Small intestine (tissue), 7 donors: Measurements from ENCODE around the gene GIPR. TPM values are rescaled to one million over a fixed set of nuclear protein-coding genes. Genes with fewer than 3 reads are reported as not detected.
"Not testable (repeated sequence)": the region's sequence is repeated elsewhere in the genome, so short reads cannot be mapped to it uniquely, and the experiment has no call there.

ENCODE experiments used
- DNase-seq, 2 donors: peaks; one replicate each; pipeline versions ENCODE4 v3.0.0 to v3.0.0-alpha.2; 2013
- FAIRE-seq: peaks from 2 replicates; lab custom pipeline; 2012; peaks lifted over from hg19 to GRCh38; lab: Jason Lieb, UNC
- H3K27ac ChIP-seq, 3 donors: one replicate each; pipeline ENCODE4 v1.5.1; 2013; ENCODE audit warnings: low read length in 2 of 3, mild to moderate bottlenecking in 2 of 3, control low read depth in 1 of 3, inconsistent platforms in 1 of 3, low read depth in 1 of 3, moderate library complexity in 1 of 3
- H3K27me3 ChIP-seq, 3 donors: one replicate each; pipeline ENCODE4 v1.6.1; 2013; ENCODE audit warnings: low read length in 3 of 3, inconsistent platforms in 1 of 3; ENCODE audit not compliant: control insufficient read depth in 3 of 3, insufficient read depth in 3 of 3
- H3K36me3 ChIP-seq, 3 donors: one replicate each; pipeline ENCODE4 v1.6.1; 2013; ENCODE audit warnings: low read length in 3 of 3, inconsistent platforms in 1 of 3, low read depth in 1 of 3, mild to moderate bottlenecking in 1 of 3, moderate library complexity in 1 of 3; ENCODE audit not compliant: control insufficient read depth in 3 of 3, insufficient read depth in 2 of 3
- H3K4me1 ChIP-seq, 3 donors: one replicate each; pipeline ENCODE4 v1.6.1; 2013; ENCODE audit warnings: low read length in 2 of 3, inconsistent platforms in 1 of 3, low read depth in 1 of 3, mild to moderate bottlenecking in 1 of 3, moderate library complexity in 1 of 3; ENCODE audit not compliant: control insufficient read depth in 3 of 3, insufficient read depth in 2 of 3
- H3K4me3 ChIP-seq, 3 donors: one replicate each; pipeline ENCODE4 v1.5.1; 2013; ENCODE audit warnings: low read length in 3 of 3, control low read depth in 1 of 3, inconsistent platforms in 1 of 3, low read depth in 1 of 3, mild to moderate bottlenecking in 1 of 3, moderate library complexity in 1 of 3
- H3K9me3 ChIP-seq, 2 donors: one replicate each; pipeline ENCODE4 v1.6.1; 2013; ENCODE audit warnings: low read depth in 1 of 2, low read length in 1 of 2; ENCODE audit not compliant: control insufficient read depth in 2 of 2, insufficient read depth in 1 of 2
- WGBS, 3 donors: extraction: QIAGEN DNeasy Blood & Tissue Kit; methylation state at CpG; one replicate each; pipeline ENCODE4 v1.1.7; 2013; 5-methylcytosine and 5-hydroxymethylcytosine counted together
- polyA plus RNA-seq, 4 donors: library from polyadenylated mRNA; stranded (reverse) in 3 of 4; unstranded in 1 of 4; fragments of 200-250 nt in 3 of 4; fragments of 120-200 nt in 1 of 4; gene quantifications; one replicate each; pipeline versions ENCODE4 v1.2.1 to v1.2.3, GENCODE V29; 2013
- donor health status: healthy with polysubstance abuse.
- donor health status: control.
- donor health status: control.
- donor health status: Bipolar disorder and iron deficiency.
- donor health status: healthy.

Gene GIPR
- polyA plus RNA-seq, 4 donors = 0.67 to 9.1 (median 0.97) TPM

DNA sequence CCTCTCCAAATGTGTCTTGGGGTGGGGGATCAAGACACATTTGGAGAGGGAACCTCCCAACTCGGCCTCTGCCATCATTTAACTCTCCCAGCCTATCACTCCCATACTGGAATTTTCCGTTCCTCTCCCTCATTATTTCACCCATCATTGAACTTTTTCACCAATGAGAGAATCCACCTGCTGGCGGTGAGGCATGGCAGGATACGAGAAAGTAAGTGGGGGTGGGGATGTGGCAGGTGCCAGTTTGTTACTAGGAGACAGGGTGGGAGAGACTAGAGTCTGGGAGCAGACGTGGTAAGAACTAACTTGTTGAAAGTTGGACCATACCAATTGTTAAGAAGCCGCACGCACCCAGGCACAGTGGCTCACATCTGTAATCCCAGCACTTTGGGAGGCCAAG, 6.9 kb downstream of the GIPR start:
- Histone ChIP-seq H3K36me3 (no peaks in the 10 kb centered on the region), H3K27me3 (peaks cover 0 to 61% (median 0%) of the 10 kb centered on the region in 3 donors), H3K4me3 (no peak overlapping the region), H3K9me3 (peaks cover 0 to 2% of the 10 kb centered on the region in 2 donors), H3K4me1 (peaks cover 0 to 26% (median 0%) of the 10 kb centered on the region in 3 donors), H3K27ac (no peak overlapping the region)
- FAIRE-seq (no peak), DNase-seq (no peak)
- 48 to 66% (median 54%) methylated on average over 7 of the region's 7 CpGs for WGBS, 3 donors

DNA sequence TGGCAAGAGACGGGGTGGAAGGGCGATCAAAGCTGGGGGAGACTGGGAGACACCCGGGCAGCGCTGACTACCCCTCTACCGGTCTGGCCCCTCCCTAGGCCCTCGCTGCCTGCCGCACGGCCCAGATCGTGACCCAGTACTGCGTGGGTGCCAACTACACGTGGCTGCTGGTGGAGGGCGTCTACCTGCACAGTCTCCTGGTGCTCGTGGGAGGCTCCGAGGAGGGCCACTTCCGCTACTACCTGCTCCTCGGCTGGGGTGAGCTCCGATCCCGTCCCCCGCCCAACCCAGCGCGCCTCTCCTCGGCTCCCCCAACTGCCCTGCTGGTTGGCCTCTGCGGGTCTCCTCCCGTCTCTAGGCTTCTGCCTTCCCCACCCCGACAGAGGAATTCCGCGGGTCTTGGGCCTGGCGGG, 8.8 kb downstream of the GIPR start:
- Histone ChIP-seq H3K4me1 (peaks cover 0 to 20% (median 0%) of the 10 kb centered on the region in 3 donors), H3K27ac (no peak overlapping the region), H3K9me3 (peaks cover 0 to 2% of the 10 kb centered on the region in 2 donors), H3K27me3 (peaks cover 0 to 42% (median 0%) of the 10 kb centered on the region in 3 donors), H3K36me3 (no peaks in the 10 kb centered on the region), H3K4me3 (peak overlapping the region; percentile 25 to 39 (median 37))
- peak; percentile 24 to 46 for DNase-seq
- 3 to 6% (median 3%) methylated on average over 9 to 28 of the region's 28 CpGs for WGBS, 3 donors
- no peak for FAIRE-seq

DNA sequence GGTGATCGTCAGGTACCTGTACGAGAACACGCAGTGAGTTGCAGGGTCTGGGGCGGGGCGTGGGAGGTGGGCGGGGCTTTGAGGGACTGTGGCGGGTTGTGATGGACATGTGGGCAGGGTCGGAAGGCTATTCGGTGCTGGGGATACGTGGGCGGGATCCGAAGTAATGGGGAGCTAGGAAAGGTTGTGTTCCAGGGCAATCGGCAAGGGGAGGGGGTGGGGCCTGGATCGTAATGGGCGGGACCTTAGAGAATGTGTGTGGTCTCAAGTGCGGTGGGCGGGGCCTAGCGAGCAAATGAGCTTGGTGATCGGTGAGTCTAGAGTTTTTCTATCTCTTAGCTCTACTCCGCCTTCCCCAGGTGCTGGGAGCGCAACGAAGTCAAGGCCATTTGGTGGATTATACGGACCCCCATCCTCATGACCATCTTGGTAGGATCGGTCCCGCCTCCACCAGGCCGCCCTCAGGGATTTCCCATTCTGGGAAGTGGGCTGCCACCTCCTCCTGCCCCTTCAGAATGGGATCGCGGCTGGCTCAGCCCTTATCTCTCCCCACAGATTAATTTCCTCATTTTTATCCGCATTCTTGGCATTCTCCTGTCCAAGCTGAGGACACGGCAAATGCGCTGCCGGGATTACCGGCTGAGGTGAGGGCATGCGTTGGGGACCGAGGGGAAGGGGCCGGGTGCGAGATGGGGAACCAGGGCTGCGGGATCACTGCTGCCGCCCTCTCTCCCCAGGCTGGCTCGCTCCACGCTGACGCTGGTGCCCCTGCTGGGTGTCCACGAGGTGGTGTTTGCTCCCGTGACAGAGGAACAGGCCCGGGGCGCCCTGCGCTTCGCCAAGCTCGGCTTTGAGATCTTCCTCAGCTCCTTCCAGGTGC, 9.6 kb downstream of the GIPR start:
- Histone ChIP-seq H3K4me3 (peak overlapping the region; percentile 25 to 39 (median 37)), H3K4me1 (peaks cover 0 to 20% (median 0%) of the 10 kb centered on the region in 3 donors), H3K27me3 (peaks cover 0 to 39% (median 0%) of the 10 kb centered on the region in 3 donors), H3K9me3 (peaks cover 0 to 2% of the 10 kb centered on the region in 2 donors), H3K27ac (no peak overlapping the region), H3K36me3 (no peaks in the 10 kb centered on the region)
- FAIRE-seq (no peak), DNase-seq (peak; percentile 94 to 95)
- 2 to 4% (median 3%) methylated on average over 48 to 49 of the region's 49 CpGs for WGBS, 3 donors

DNA sequence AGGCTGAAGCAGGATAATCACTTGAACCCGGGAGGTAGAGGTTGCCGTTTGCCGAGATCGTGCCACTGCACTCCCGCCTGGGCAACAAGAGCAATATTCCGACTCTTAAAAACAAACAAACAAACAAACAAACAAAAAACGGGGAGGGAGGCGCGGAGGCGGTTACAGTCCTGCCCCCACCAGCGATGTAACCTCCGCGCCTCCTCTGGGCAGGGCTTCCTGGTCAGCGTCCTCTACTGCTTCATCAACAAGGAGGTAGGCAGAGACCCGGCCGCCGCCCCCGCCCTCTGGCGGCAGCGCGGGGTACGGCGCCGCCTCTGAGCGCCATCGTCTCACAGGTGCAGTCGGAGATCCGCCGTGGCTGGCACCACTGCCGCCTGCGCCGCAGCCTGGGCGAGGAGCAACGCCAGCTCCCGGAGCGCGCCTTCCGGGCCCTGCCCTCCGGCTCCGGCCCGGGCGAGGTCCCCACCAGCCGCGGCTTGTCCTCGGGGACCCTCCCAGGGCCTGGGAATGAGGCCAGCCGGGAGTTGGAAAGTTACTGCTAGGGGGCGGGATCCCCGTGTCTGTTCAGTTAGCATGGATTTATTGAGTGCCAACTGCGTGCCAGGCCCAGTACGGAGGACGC, 13.5 kb downstream of the GIPR start:
- DNase-seq (peak; percentile 90 to 94), FAIRE-seq (no peak)
- peaks cover 3 to 39% (median 3%) of the 10 kb centered on the region in 3 donors for H3K36me3 ChIP-seq
- H3K27ac ChIP-seq = peak overlapping the region in 2 of 3 donors; percentile 41 to 60
- peaks cover 0 to 27% (median 0%) of the 10 kb centered on the region in 3 donors for H3K27me3 ChIP-seq
- 0 to 2% (median 2%) methylated on average over 48 to 51 of the region's 51 CpGs for WGBS, 3 donors
- peaks cover 0 to 2% of the 10 kb centered on the region in 2 donors for H3K9me3 ChIP-seq
- H3K4me3 ChIP-seq = peak overlapping the region in 2 of 3 donors; percentile 18 to 35
- peaks cover 0 to 20% (median 0%) of the 10 kb centered on the region in 3 donors for H3K4me1 ChIP-seq

DNA sequence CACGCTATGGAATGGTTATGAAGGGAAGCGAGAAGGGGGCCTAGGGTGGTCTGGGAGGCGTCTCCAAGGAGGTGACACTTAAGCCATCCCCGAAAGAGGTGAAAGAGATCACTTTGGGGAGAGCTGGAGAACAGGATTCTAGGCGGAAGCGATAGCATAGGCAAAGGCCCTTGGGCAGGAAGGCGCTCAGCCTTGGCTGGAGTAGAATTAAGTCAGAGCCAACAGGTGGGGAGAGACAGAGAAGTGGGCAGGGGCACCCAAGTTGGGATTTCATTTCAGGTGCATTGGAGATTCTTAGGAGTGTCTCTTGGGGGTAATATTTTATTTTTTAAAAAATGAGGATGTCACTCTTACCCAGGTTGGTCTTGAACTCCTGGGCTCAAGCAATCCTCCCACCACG, 14.1 kb downstream of the GIPR start:
- no peak overlapping the region for H3K4me3 ChIP-seq
- H3K27ac ChIP-seq = peak overlapping the region in 2 of 3 donors; percentile 41 to 60
- no peak for FAIRE-seq
- H3K4me1 ChIP-seq = peaks cover 0 to 14% (median 0%) of the 10 kb centered on the region in 3 donors
- DNase-seq = no peak
- H3K27me3 ChIP-seq = peaks cover 0 to 21% (median 0%) of the 10 kb centered on the region in 3 donors
- H3K9me3 ChIP-seq = peaks cover 0 to 2% of the 10 kb centered on the region in 2 donors
- peaks cover 3 to 43% (median 4%) of the 10 kb centered on the region in 3 donors for H3K36me3 ChIP-seq
- 72 to 77% (median 75%) methylated on average over 8 of the region's 8 CpGs for whole genome bisulfite sequencing, 3 donors

DNA sequence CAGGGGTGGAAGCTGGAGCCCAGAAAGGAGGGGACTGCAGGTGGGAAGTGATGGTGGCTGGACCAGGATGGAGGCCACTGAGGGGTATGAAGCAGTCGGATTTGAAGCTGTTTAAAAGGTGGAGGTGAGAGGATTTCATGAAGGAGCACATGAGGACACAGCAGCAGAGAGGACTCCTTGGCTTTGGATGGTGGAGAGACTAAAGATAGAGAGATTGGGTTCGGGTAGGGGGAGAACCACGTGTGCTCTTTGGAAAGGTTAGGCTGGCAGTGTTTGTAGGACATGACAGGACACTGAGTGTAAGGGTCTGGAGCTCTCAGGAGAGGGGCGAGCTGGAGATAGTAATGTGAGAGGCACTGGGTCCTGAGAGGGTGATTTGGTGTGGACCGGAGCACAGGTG, 14.9 kb downstream of the GIPR start:
- H3K4me1 ChIP-seq = peaks cover 0 to 7% (median 0%) of the 10 kb centered on the region in 3 donors
- H3K27ac ChIP-seq = no peak overlapping the region
- H3K4me3 ChIP-seq = no peak overlapping the region
- DNase-seq (no peak), FAIRE-seq (no peak)
- H3K36me3 ChIP-seq = peaks cover 4 to 51% (median 11%) of the 10 kb centered on the region in 3 donors
- peaks cover 0 to 13% (median 0%) of the 10 kb centered on the region in 3 donors for H3K27me3 ChIP-seq
- WGBS, 3 donors = 70 to 83% (median 80%) methylated on average over 5 of the region's 5 CpGs
- no peaks in the 10 kb centered on the region for H3K9me3 ChIP-seq

DNA sequence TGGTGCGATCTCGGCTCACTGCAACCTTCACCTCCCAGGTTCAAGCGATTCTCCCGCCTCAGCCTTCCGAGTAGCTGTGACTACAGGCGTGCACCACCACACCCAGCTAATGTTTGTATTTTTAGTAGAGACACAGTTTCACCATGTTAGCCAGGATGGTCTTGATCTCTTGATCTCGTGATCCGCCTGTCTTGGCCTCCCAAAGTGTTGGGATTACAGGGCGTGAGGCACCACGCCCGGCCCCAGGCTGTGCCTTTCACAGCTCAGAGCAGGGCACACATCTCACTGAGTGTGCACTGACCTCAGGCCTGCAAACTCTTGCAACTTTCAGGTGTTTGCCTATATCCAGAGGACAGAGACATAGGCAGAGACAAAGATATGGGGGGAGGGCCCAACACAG, 17.0 kb downstream of the GIPR start:
- H3K27me3 ChIP-seq, H3K4me3 ChIP-seq, H3K9me3 ChIP-seq, H3K27ac ChIP-seq, H3K4me1 ChIP-seq, FAIRE-seq, DNase-seq: not testable (repeated sequence)
- H3K36me3 ChIP-seq = peaks cover 4 to 66% (median 16%) of the 10 kb centered on the region in 3 donors
- WGBS, 3 donors = 74 to 85% (median 83%) methylated on average over 9 to 11 of the region's 11 CpGs

DNA sequence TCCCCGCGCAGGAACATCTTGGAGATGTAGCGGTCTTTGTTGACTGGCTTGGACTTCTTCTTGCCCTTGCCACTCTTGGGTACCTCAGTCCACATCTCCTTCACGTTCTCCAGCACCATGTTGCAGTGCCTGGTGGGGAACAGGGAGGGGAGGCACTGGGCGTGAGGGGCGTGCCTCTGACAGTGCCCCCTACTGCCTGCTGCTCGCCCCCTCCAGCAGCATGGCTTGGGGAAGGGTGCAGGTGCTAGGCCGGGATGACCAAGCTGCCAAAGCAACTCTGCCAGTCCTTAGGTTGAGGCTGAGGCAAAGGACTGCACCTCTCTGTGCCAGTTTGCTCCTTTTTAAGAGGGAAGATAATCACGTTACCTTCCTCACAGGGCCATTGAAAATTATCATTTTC, 19.6 kb downstream of the GIPR start:
- Histone ChIP-seq H3K4me3 (no peak overlapping the region), H3K4me1 (peaks cover 0 to 5% (median 0%) of the 10 kb centered on the region in 3 donors), H3K36me3 (peaks cover 4 to 66% (median 16%) of the 10 kb centered on the region in 3 donors), H3K27ac (no peak overlapping the region), H3K9me3 (no peaks in the 10 kb centered on the region), H3K27me3 (no peaks in the 10 kb centered on the region)
- DNase-seq (no peak), FAIRE-seq (no peak)
- 89 to 98% (median 94%) methylated on average over 9 of the region's 9 CpGs for WGBS, 3 donors
